GM12891 (cell line): ENCODE measurements around the gene ADAMTS17.

Experiments
- POLR2A ChIP-seq: IDR thresholded peaks from 2 replicates; pipeline ENCODE4 v1.6.1; 2011; ENCODE audit warnings: low read depth, low read length, control low read depth
- POLR2AphosphoS5 ChIP-seq: IDR thresholded peaks from 2 replicates; pipeline ENCODE4 v1.6.1; 2011; ENCODE audit warnings: low read depth, low read length, control low read depth

DNA sequence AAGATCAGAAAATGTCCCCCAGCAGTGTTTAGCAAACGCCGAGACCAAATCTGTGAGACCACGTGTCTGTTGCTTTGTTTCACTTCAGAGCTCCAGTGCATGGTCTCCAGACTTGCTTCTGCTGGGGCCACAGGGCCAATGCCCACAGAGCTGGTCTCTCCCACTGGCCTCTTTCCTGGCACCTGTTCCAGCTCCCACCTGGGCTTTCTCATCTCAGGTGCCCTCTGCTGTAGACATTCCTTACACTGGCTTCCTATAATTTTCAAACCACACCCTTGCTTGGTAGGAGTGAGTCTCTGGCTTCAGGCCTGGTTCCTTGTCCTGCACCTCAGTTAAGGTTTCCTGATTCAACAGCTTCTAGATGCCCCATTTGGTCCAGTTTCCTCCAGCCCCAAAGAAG, 243.1 kb downstream of the ADAMTS17 start:
- TF ChIP-seq POLR2AphosphoS5 (no peak), POLR2A (no peak)
